Measurements from ENCODE around the gene DENR.

DNA sequence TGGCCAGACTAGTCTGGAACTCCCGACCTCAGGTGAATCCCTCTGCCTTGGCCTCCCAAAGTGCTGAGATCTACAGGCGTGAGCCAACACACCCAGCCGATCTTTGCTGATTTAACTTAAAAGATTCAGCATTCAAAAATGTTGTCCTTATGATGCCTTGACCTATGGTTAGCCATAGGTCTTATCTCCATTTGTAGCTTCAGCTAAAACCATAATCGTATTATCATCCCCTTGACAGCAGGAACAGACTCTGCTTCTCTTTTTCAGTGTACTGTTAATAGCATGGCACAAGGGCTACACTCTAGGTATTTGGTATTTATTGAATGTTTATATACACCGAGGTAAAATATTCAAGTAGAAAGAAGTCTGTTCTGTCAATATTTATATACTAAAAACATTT lies 37.0 kb downstream of the DENR start:
- no peak for TF ChIP-seq CTCF (IDR thresholded peaks at IDR 0.05; ENCODE audit: low read depth, low read length)
- TF ChIP-seq POLR2A (IDR thresholded peaks at IDR 0.05; ENCODE audit: extremely low read depth, insufficient read length): no peak
- TF ChIP-seq MYC (IDR thresholded peaks at IDR 0.05; ENCODE audit: low read depth, low read length): no peak

Measured in NB4 (cell line).